Panc1 (cell line): ENCODE results near the gene ZNF592. TPM values are rescaled to one million over a fixed set of nuclear protein-coding genes. Genes with fewer than 3 reads are reported as not detected.

ENCODE experiments used
- ATAC-seq: fragments of 200-7000 bp; cut with Tn5 transposase; 2 replicates; pipeline ENCODE4 v1.9.1; 2020; ENCODE audit warnings: mild to moderate bottlenecking, moderate library complexity
- BruUV-seq: library from RNA; stranded (reverse); fragments of 400-500 nt; replicated peaks from 2 replicates; lab custom pipeline; 2021; lab: Mats Ljungman, UMichigan
- CTCF ChIA-PET: fragments of 300-600 bp; sonication (Branson Sonifier 250); formaldehyde crosslinking; loops from one replicate; lab custom pipeline; 2022; ENCODE audit warnings: antibody characterized with exemption; lab: Charles Lee
- POLR2A ChIA-PET: fragments of 300-600 bp; sonication (Branson Sonifier 250); formaldehyde crosslinking; loops from one replicate; lab custom pipeline; 2022; ENCODE audit warnings: antibody characterized with exemption; lab: Charles Lee
- DNase-seq: peaks from one replicate; pipeline ENCODE4 v3.0.0-alpha.2; 2010; ENCODE audit warnings: low read depth, low spot score
- H3K27ac ChIP-seq: 2 replicates; pipeline ENCODE4 v1.5.1; 2011; ENCODE audit warnings: mild to moderate bottlenecking, low read length, inconsistent platforms
- H3K27me3 ChIP-seq: fragments of 200-500 bp; sonication (Bioruptor generic); 2 replicates; pipeline ENCODE4 v1.6.0; 2014; ENCODE audit warnings: low read length, inconsistent platforms; ENCODE audit not compliant: control insufficient read depth, insufficient read depth
- H3K36me3 ChIP-seq: fragments of 200-500 bp; sonication (Bioruptor generic); 2 replicates; pipeline ENCODE4 v1.5.1; 2014; ENCODE audit warnings: inconsistent platforms, mild to moderate bottlenecking, low read length, moderate library complexity; ENCODE audit not compliant: control insufficient read depth, insufficient read depth
- H3K4me1 ChIP-seq: 2 replicates; pipeline ENCODE4 v1.5.1; 2011; ENCODE audit warnings: inconsistent platforms, mild to moderate bottlenecking, low read length, moderate library complexity; ENCODE audit not compliant: control insufficient read depth, insufficient read depth
- H3K4me3 ChIP-seq, 2 experiments: 2 replicates each; pipeline ENCODE4 v1.5.1; 2011 to 2012; ENCODE audit warnings: low read depth in 2 of 2, low read length in 2 of 2, mild to moderate bottlenecking in 2 of 2, inconsistent platforms in 1 of 2, moderate library complexity in 1 of 2
- H3K9me3 ChIP-seq: fragments of 200-500 bp; sonication (Bioruptor generic); 2 replicates; pipeline ENCODE4 v1.5.1; 2014; ENCODE audit warnings: low read depth, mild to moderate bottlenecking, inconsistent platforms, low read length, moderate library complexity; ENCODE audit not compliant: control insufficient read depth, insufficient read depth
- POLR2AphosphoS5 ChIP-seq: IDR thresholded peaks from 2 replicates; pipeline ENCODE4 v1.6.1; 2012; ENCODE audit warnings: mild to moderate bottlenecking, low read depth, low read length, moderate library complexity
- SIN3A ChIP-seq: IDR thresholded peaks from 2 replicates; pipeline ENCODE4 v1.6.1; 2012; ENCODE audit warnings: low read depth, mild to moderate bottlenecking, low read length, moderate library complexity, borderline replicate concordance; ENCODE audit not compliant: insufficient read depth
- TCF7L2 ChIP-seq: IDR thresholded peaks from 2 replicates; pipeline ENCODE4 v1.6.1; 2011; ENCODE audit warnings: mild to moderate bottlenecking, low read depth, low read length, inconsistent platforms
- in situ Hi-C: cut with HindIII; loops from 2 replicates; pipeline ENCODE4 v1.10.0; 2016; ENCODE audit warnings: low sequenced_read_pairs, low pct_unique_long_range_greater_than_20kb
- intact Hi-C: fragments of 100-400 bp; cut with micrococcal nuclease; formaldehyde crosslinking; loops from one replicate; pipeline ENCODE4 v1.10.0; 2022; ENCODE audit not compliant: unreplicated experiment
- total RNA-seq: library from RNA; stranded (reverse); gene quantifications from one replicate; pipeline ENCODE4 v1.2.1, GENCODE V29; 2021; ENCODE audit not compliant: unreplicated experiment
- TF ChIP-seq, protein P1 (sequence below), 2 experiments: IDR thresholded peaks; 2 replicates each; pipeline ENCODE4 v1.6.1; 2011 to 2012; ENCODE audit warnings: low read depth in 2 of 2, control low read depth in 1 of 2, low read length in 1 of 2, mild to moderate bottlenecking in 1 of 2, moderate library complexity in 1 of 2; ENCODE audit not compliant: insufficient read depth in 1 of 2
- TF ChIP-seq, protein P2 (sequence below): fragments of 450-650 bp; IDR thresholded peaks from 2 replicates; pipeline ENCODE4 v1.5.1; 2017; ENCODE audit warnings: mild to moderate bottlenecking

The ZNF592 gene
- total RNA-seq, 1 experiment from 2014 or later: 34.2 TPM

DNA sequence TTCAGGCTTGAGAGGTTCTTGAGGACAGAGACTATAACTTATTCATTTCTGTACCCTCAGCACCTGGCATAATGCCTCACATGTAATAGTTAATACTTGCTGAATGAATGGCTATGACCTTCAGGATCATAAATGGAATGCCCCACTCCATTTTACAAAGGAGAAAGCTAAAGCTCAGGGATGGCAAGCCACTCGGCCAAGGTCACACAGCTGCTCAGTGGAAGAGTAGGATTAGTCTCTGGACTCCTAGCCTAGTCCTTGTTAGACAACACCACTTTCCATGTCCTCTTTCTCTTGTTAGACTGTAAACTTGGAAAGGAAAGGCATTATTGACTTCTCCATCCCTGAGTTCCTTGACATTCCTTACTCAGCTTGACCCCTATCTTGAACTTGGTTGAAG lies 65.5 kb downstream of the ZNF592 start:
- no peak for TF ChIP-seq POLR2AphosphoS5
- no peak for TF ChIP-seq TCF7L2
- TF ChIP-seq, protein P1, sequence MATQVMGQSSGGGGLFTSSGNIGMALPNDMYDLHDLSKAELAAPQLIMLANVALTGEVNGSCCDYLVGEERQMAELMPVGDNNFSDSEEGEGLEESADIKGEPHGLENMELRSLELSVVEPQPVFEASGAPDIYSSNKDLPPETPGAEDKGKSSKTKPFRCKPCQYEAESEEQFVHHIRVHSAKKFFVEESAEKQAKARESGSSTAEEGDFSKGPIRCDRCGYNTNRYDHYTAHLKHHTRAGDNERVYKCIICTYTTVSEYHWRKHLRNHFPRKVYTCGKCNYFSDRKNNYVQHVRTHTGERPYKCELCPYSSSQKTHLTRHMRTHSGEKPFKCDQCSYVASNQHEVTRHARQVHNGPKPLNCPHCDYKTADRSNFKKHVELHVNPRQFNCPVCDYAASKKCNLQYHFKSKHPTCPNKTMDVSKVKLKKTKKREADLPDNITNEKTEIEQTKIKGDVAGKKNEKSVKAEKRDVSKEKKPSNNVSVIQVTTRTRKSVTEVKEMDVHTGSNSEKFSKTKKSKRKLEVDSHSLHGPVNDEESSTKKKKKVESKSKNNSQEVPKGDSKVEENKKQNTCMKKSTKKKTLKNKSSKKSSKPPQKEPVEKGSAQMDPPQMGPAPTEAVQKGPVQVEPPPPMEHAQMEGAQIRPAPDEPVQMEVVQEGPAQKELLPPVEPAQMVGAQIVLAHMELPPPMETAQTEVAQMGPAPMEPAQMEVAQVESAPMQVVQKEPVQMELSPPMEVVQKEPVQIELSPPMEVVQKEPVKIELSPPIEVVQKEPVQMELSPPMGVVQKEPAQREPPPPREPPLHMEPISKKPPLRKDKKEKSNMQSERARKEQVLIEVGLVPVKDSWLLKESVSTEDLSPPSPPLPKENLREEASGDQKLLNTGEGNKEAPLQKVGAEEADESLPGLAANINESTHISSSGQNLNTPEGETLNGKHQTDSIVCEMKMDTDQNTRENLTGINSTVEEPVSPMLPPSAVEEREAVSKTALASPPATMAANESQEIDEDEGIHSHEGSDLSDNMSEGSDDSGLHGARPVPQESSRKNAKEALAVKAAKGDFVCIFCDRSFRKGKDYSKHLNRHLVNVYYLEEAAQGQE (IDR thresholded peaks at IDR 0.05; ENCODE audit: insufficient read depth in 1 of 2, low read depth in 2 of 2, low read length in 1 of 2): no peak
- TF ChIP-seq SIN3A: no peak
- TF ChIP-seq, protein P2, sequence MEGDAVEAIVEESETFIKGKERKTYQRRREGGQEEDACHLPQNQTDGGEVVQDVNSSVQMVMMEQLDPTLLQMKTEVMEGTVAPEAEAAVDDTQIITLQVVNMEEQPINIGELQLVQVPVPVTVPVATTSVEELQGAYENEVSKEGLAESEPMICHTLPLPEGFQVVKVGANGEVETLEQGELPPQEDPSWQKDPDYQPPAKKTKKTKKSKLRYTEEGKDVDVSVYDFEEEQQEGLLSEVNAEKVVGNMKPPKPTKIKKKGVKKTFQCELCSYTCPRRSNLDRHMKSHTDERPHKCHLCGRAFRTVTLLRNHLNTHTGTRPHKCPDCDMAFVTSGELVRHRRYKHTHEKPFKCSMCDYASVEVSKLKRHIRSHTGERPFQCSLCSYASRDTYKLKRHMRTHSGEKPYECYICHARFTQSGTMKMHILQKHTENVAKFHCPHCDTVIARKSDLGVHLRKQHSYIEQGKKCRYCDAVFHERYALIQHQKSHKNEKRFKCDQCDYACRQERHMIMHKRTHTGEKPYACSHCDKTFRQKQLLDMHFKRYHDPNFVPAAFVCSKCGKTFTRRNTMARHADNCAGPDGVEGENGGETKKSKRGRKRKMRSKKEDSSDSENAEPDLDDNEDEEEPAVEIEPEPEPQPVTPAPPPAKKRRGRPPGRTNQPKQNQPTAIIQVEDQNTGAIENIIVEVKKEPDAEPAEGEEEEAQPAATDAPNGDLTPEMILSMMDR: no peak
- in situ Hi-C loops (no loop called here), intact Hi-C loops (no loop called here)
- no peaks in the 10 kb centered on the region for H3K36me3 ChIP-seq
- CTCF ChIA-PET: no interaction called here
- no peaks in the 10 kb centered on the region for H3K27me3 ChIP-seq
- no peaks in the 10 kb centered on the region for H3K9me3 ChIP-seq
- no peak overlapping the region for H3K4me3 ChIP-seq
- H3K27ac ChIP-seq: no peak overlapping the region
- ATAC-seq: no peak
- DNase-seq: no peak
- POLR2A ChIA-PET: no interaction called here
- BruUV-seq: no TSS peak
- no peaks in the 10 kb centered on the region for H3K4me1 ChIP-seq

DNA sequence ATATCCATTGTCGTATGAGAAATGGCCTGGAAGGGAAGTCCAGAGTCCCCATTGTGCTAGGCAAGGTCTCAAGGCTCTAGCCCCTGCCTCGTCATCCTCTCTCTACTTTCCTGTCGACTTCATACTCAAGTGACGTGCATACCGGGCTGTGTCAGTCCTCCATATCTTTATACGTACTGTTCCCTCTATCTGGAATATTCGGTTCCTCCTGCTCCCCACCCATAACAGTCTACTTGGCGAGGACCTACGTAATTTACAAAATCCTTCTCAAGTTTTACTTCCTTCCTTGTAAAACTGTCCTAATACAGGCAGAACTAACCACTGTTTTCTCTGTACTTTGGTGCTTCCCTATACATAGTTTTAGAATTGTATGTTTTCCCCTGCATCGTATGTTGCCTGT lies 66.5 kb downstream of the ZNF592 start:
- ATAC-seq (no peak), DNase-seq (no peak)
- CTCF ChIA-PET: no interaction called here
- Histone ChIP-seq H3K4me3 (no peak overlapping the region), H3K4me1 (no peaks in the 10 kb centered on the region), H3K27ac (no peak overlapping the region), H3K27me3 (no peaks in the 10 kb centered on the region), H3K9me3 (no peaks in the 10 kb centered on the region), H3K36me3 (no peaks in the 10 kb centered on the region)
- TF ChIP-seq, protein P1 (IDR thresholded peaks at IDR 0.05; ENCODE audit: insufficient read depth in 1 of 2, low read depth in 2 of 2, low read length in 1 of 2): no peak
- no peak for TF ChIP-seq SIN3A
- POLR2A ChIA-PET: no interaction called here
- in situ Hi-C loops: no loop called here
- no TSS peak for BruUV-seq
- intact Hi-C loops: no loop called here
